ENCODE data around the gene MGAT4D.
A peak's percentile ranks its signal among the peaks of the same experiment; 100 is the strongest.
"Not testable (repeated sequence)": the region's sequence is repeated elsewhere in the genome, so short reads cannot be mapped to it uniquely, and the experiment has no call there.

Gene MGAT4D

GRCh38 chr4:140439644-140440142, 58.4 kb downstream of the MGAT4D start:
- no peak for DNase-seq (ENCODE audit: low read depth, low spot score)

- no peak for DNase-seq (ENCODE audit: low read depth, low spot score)
Observed at GRCh38 chr4:140427919-140428471, 70.1 kb downstream of the MGAT4D start.

- DNase-seq (ENCODE audit: low read depth, low spot score): peak; percentile 18
Observed at GRCh38 chr4:140427106-140427918, 70.8 kb downstream of the MGAT4D start, which contains the start of gene CLGN. Gene CLGN, minus strand, starts transcription at chr4:140427648. Its CDS starts 14,570 bp downstream, at chr4:140413078.

GRCh38 chr4:140426610-140427105, 71.4 kb downstream of the MGAT4D start:
- DNase-seq (ENCODE audit: low read depth, low spot score): no peak

GRCh38 chr4:140423106-140423505, 75.0 kb downstream of the MGAT4D start:
- no peak for DNase-seq (ENCODE audit: low read depth, low spot score)

GRCh38 chr4:140413130-140413969, 84.7 kb downstream of the MGAT4D start:
- not testable (repeated sequence) for DNase-seq (ENCODE audit: low read depth, low spot score)

GRCh38 chr4:140408974-140409373, 89.1 kb downstream of the MGAT4D start:
- no peak for DNase-seq (ENCODE audit: low read depth, low spot score)

- no peak for DNase-seq (ENCODE audit: low read depth, low spot score)
Observed at GRCh38 chr4:140406292-140406691, 91.8 kb downstream of the MGAT4D start.

GRCh38 chr4:140400111-140400510, 98.0 kb downstream of the MGAT4D start:
- DNase-seq (ENCODE audit: low read depth, low spot score): no peak

GRCh38 chr4:140395668-140396067, 102.4 kb downstream of the MGAT4D start:
- no peak for DNase-seq (ENCODE audit: low read depth, low spot score)

All from brain pericyte (primary cell).